Adrenal gland (tissue), 12 donors: Measurements from ENCODE around the gene DHX58. TPM values are rescaled to one million over a fixed set of nuclear protein-coding genes. Genes with fewer than 3 reads are reported as not detected.
"Not testable (repeated sequence)": the region's sequence is repeated elsewhere in the genome, so short reads cannot be mapped to it uniquely, and the experiment has no call there.

Experiments used
- DNase-seq, 7 donors: peaks; one replicate each; pipeline ENCODE4 v3.0.0-alpha.2; 2019 to 2020
- H3K27ac ChIP-seq, 5 donors: fragments of 200-600 bp; sonication (generic) in 4 of 5; 1 replicate in 3 of 5; 2 replicates in 2 of 5; pipeline versions ENCODE4 v1.5.1 to v1.8.0; 2016 to 2020; ENCODE audit warnings: mild to moderate bottlenecking in 1 of 5
- H3K27me3 ChIP-seq: fragments of 200-600 bp; 2 replicates; pipeline ENCODE4 v1.8.0; 2021
- H3K36me3 ChIP-seq, 2 donors: fragments of 200-600 bp; replicated peaks in 1 of 2; 1 replicate in 1 of 2; 2 replicates in 1 of 2; pipeline versions ENCODE4 v1.5.1 to v1.8.0; 2018 to 2022
- H3K4me1 ChIP-seq, 2 donors: fragments of 200-600 bp; replicated peaks in 1 of 2; 1 replicate in 1 of 2; 2 replicates in 1 of 2; pipeline versions ENCODE4 v1.5.1 to v1.8.0; 2018 to 2021
- H3K4me3 ChIP-seq, 4 donors: fragments of 200-600 bp; sonication (generic) in 3 of 4; one replicate each; pipeline ENCODE4 v1.5.1; 2016 to 2018
- H3K9me3 ChIP-seq, 3 donors: fragments of 200-600 bp; sonication (generic) in 1 of 3; replicated peaks in 1 of 3; 1 replicate in 2 of 3; 2 replicates in 1 of 3; pipeline versions ENCODE4 v1.5.1 to v1.8.0; 2016 to 2021
- CTCF ChIP-seq, 6 experiments: fragments of 450-650 bp in 4 of 6; fragments of 200-600 bp in 2 of 6; sonication (generic) in 1 of 6; IDR thresholded peaks; 1 replicate in 5 of 6; 2 replicates in 1 of 6; pipeline versions ENCODE4 v1.5.1 to v1.8.0; 2016 to 2021; ENCODE audit warnings: antibody characterized with exemption in 6 of 6, mild to moderate bottlenecking in 2 of 6, moderate library complexity in 1 of 6
- POLR2A ChIP-seq, 2 donors: fragments of 450-650 bp; IDR thresholded peaks; one replicate each; pipeline ENCODE4 v1.6.1; 2017; ENCODE audit warnings: antibody characterized with exemption in 2 of 2, mild to moderate bottlenecking in 2 of 2, moderate library complexity in 1 of 2
- WGBS, 4 donors: extraction: QIAGEN DNeasy Blood & Tissue Kit in 2 of 4; methylation state at CpG; one replicate each; pipeline versions ENCODE4 v1.1.5 to v1.1.7; 2013 to 2017; 5-methylcytosine and 5-hydroxymethylcytosine counted together
- intact Hi-C, 2 donors: fragments of 100-400 bp; cut with DNase I; formaldehyde crosslinking; loops; one replicate each; pipeline versions ENCODE4 v1.14.1 to v1.15.0; 2022 to 2023
- polyA plus RNA-seq, 3 donors: library from polyadenylated mRNA; stranded (reverse); fragments of 200-250 nt in 2 of 3; fragments of 350-450 nt in 1 of 3; fragmentation: Illumina TruSeq in 1 of 3; extraction: RNeasy Lipid Tissue Mini Kit (QIAGEN cat#74804) in 1 of 3; gene quantifications; one replicate each; pipeline ENCODE4 v1.2.3, GENCODE V29; 2013 to 2014
- total RNA-seq, 9 donors: library from RNA; depleted of rRNA in 4 of 9; stranded (reverse); fragments of >200 nt in 4 of 9; fragments of 120-200 nt in 1 of 9; fragmentation: NEBNext Ultra II Directional in 1 of 9; extraction: Animal tissue kit (Norgen Biotek cat#: 25700) in 1 of 9; gene quantifications; one replicate each; pipeline versions ENCODE4 v1.1.0 to v1.2.4, GENCODE V29; 2013 to 2023
- donor health status: healthy with polysubstance abuse.
- donor health status: Bipolar disorder and iron deficiency.
- donor health status: DM: yes; HTN: yes; CAD: no.
- donor health status: DM: no; HTN: no; CAD: no.
- donor health status: DM: no; HTN: no; CAD: no.
- donor health status: DM: yes; HTN: yes; CAD: no.

The DHX58 gene
- total and polyA plus RNA-seq, 12 donors = 16.3 to 117 (median 31.9) TPM

GRCh38 chr17:42142371-42142896, 29.9 kb upstream of the DHX58 start:
- 57 to 71% (median 63%) methylated on average over 7 of the region's 7 CpGs for WGBS, 4 donors
- Histone ChIP-seq H3K4me1 (peaks cover 22 to 63% of the 10 kb centered on the region in 2 donors), H3K27ac (peak overlapping the region in 3 of 5 donors; percentile 9 to 67 (median 41)), H3K4me3 (no peak overlapping the region), H3K36me3 (peaks cover 0 to 10% of the 10 kb centered on the region in 2 donors), H3K27me3 (no peaks in the 10 kb centered on the region), H3K9me3 (no peaks in the 10 kb centered on the region)
- intact Hi-C loops = no loop called here
- no peak for DNase-seq
- TF ChIP-seq POLR2A (IDR thresholded peaks at IDR 0.05) (no peak), CTCF (IDR thresholded peaks at IDR 0.05) (no peak)

GRCh38 chr17:42141382-42141781, 28.9 kb upstream of the DHX58 start:
- intact Hi-C loops = no loop called here
- 65 to 71% (median 68%) methylated on average over 6 to 8 of the region's 8 CpGs for WGBS, 4 donors
- Histone ChIP-seq H3K9me3 (no peaks in the 10 kb centered on the region), H3K4me1 (peaks cover 31 to 71% of the 10 kb centered on the region in 2 donors), H3K4me3 (no peak overlapping the region), H3K27me3 (no peaks in the 10 kb centered on the region), H3K27ac (peak overlapping the region in 3 of 5 donors; percentile 9 to 41 (median 13)), H3K36me3 (peaks cover 0 to 10% of the 10 kb centered on the region in 2 donors)
- no peak for DNase-seq
- TF ChIP-seq POLR2A (IDR thresholded peaks at IDR 0.05) (no peak), CTCF (IDR thresholded peaks at IDR 0.05) (no peak)

- DNase-seq, H3K4me3 ChIP-seq, H3K9me3 ChIP-seq, H3K27me3 ChIP-seq, intact Hi-C loops: not testable (repeated sequence)
- Histone ChIP-seq H3K4me1 (peaks cover 38 to 71% of the 10 kb centered on the region in 2 donors), H3K27ac (peak overlapping the region in 1 of 5 donors; percentile 9), H3K36me3 (peaks cover 0 to 10% of the 10 kb centered on the region in 2 donors)
- 90 to 99% (median 94%) methylated on average over 7 of the region's 7 CpGs for WGBS, 4 donors
Measured at GRCh38 chr17:42140690-42141089, 28.2 kb upstream of the DHX58 start.

- Histone ChIP-seq H3K9me3 (no peaks in the 10 kb centered on the region), H3K4me1 (peaks cover 49 to 85% of the 10 kb centered on the region in 2 donors), H3K36me3 (peaks cover 0 to 10% of the 10 kb centered on the region in 2 donors), H3K27me3 (no peaks in the 10 kb centered on the region), H3K4me3 (no peak overlapping the region), H3K27ac (peak overlapping the region in 2 of 5 donors; percentile 43 to 70)
- WGBS, 4 donors = 49 to 81% (median 79%) methylated on average over 2 to 7 of the region's 7 CpGs
- intact Hi-C loops = no loop called here
- DNase-seq = no peak
- TF ChIP-seq POLR2A (IDR thresholded peaks at IDR 0.05) (no peak), CTCF (IDR thresholded peaks at IDR 0.05) (no peak)
Measured at GRCh38 chr17:42138749-42139492, 26.4 kb upstream of the DHX58 start.
